Right lobe of liver (tissue), 6 donors: ENCODE results near the gene KIAA0513. TPM values are rescaled to one million over a fixed set of nuclear protein-coding genes. Genes with fewer than 3 reads are reported as not detected.

Source experiments
- ATAC-seq, 4 donors: fragments of 200-7000 bp; cut with Tn5 transposase; one replicate each; pipeline ENCODE4 v1.9.1; 2020; ENCODE audit warnings: mild to moderate bottlenecking in 4 of 4, moderate library complexity in 4 of 4
- DNase-seq, 3 donors: peaks; one replicate each; pipeline ENCODE4 v3.0.0-alpha.2; 2020
- H3K27ac ChIP-seq, 3 donors: fragments of 200-600 bp; one replicate each; pipeline ENCODE4 v1.8.0; 2022
- H3K27me3 ChIP-seq, 2 donors: fragments of 200-600 bp; one replicate each; pipeline ENCODE4 v1.8.0; 2022
- H3K36me3 ChIP-seq, 4 donors: fragments of 200-600 bp; sonication (generic) in 1 of 4; one replicate each; pipeline versions ENCODE4 v1.5.1 to v1.8.0; 2017 to 2022; ENCODE audit warnings: control low read depth in 1 of 4
- H3K4me1 ChIP-seq, 4 donors: fragments of 200-600 bp; sonication (generic) in 1 of 4; one replicate each; pipeline versions ENCODE4 v1.5.1 to v1.8.0; 2017 to 2022; ENCODE audit warnings: control low read depth in 1 of 4
- H3K4me3 ChIP-seq, 3 donors: fragments of 200-600 bp; one replicate each; pipeline ENCODE4 v1.8.0; 2022
- H3K9me3 ChIP-seq, 4 donors: fragments of 200-600 bp; sonication (generic) in 1 of 4; one replicate each; pipeline versions ENCODE4 v1.5.1 to v1.8.0; 2017 to 2022; ENCODE audit warnings: control low read depth in 1 of 4
- POLR2A ChIP-seq: fragments of 450-650 bp; IDR thresholded peaks from one replicate; pipeline ENCODE4 v1.6.1; 2017; ENCODE audit warnings: antibody characterized with exemption, mild to moderate bottlenecking
- WGBS: methylation state at CpG from one replicate; pipeline ENCODE4 v1.1.6; 2018; ENCODE audit warnings: low coverage, low lambda C conversion rate; ENCODE audit not compliant: insufficient coverage; ENCODE audit errors: missing lambda C conversion rate; 5-methylcytosine and 5-hydroxymethylcytosine counted together
- intact Hi-C, 2 donors: fragments of 100-400 bp; cut with DNase I; formaldehyde crosslinking; loops; one replicate each; pipeline versions ENCODE4 v1.11.2 to v1.14.1; 2022
- total RNA-seq, 6 experiments: library from RNA; depleted of rRNA in 2 of 6; stranded (reverse); fragments of >200 nt in 2 of 6; fragmentation: NEBNext Ultra II Directional in 3 of 6; extraction: Animal tissue kit (Norgen Biotek cat#: 25700) in 3 of 6; gene quantifications; one replicate each; pipeline versions ENCODE4 v1.1.0 to v1.2.4, GENCODE V29; 2016 to 2023
- TF ChIP-seq, protein P1 (sequence below), 4 donors: fragments of 200-600 bp in 3 of 4; fragments of 450-650 bp in 1 of 4; IDR thresholded peaks; one replicate each; pipeline versions ENCODE4 v1.5.1 to v1.8.0; 2016 to 2022; ENCODE audit warnings: antibody characterized with exemption in 4 of 4, mild to moderate bottlenecking in 2 of 4
- donor health status: DM: no; HTN: yes; CAD: no.
- donor health status: DM: no; HTN: no; CAD: no.
- donor health status: DM: no; HTN: no; CAD: no.
- donor health status: DM: no; HTN: yes; CAD: no.
- donor health status: DM: no; HTN: yes; CAD: no.

The KIAA0513 gene
- total RNA-seq, 6 experiments from 2014 or later: 2.6 to 7.4 (median 4.7) TPM

DNA sequence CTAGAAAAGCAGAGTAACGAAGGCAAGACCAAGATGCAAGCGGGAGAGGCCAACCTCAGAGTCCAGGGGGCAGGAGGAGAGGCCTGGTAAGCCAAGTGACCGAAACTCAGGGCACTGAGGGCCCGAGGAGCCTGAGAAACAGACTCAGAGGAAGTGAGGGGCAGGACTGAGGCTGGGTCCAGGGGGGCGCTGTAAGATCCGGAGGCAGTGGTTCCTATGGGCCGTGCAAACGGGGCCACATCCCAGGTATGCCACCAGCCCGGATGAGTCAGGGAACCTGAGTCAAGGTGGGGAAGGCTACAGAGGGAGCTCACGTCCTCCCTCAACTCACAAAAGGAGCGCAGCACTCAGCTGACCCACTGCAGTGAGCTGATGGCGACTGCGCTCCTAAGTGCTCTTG lies 24.5 kb upstream of the KIAA0513 start:
- intact Hi-C loops: no loop called here
- no peaks in the 10 kb centered on the region for H3K27me3 ChIP-seq
- H3K9me3 ChIP-seq: no peaks in the 10 kb centered on the region
- H3K36me3 ChIP-seq: no peaks in the 10 kb centered on the region
- WGBS: 97% methylated on average over 8 of the region's 13 CpGs
- TF ChIP-seq, protein P1, sequence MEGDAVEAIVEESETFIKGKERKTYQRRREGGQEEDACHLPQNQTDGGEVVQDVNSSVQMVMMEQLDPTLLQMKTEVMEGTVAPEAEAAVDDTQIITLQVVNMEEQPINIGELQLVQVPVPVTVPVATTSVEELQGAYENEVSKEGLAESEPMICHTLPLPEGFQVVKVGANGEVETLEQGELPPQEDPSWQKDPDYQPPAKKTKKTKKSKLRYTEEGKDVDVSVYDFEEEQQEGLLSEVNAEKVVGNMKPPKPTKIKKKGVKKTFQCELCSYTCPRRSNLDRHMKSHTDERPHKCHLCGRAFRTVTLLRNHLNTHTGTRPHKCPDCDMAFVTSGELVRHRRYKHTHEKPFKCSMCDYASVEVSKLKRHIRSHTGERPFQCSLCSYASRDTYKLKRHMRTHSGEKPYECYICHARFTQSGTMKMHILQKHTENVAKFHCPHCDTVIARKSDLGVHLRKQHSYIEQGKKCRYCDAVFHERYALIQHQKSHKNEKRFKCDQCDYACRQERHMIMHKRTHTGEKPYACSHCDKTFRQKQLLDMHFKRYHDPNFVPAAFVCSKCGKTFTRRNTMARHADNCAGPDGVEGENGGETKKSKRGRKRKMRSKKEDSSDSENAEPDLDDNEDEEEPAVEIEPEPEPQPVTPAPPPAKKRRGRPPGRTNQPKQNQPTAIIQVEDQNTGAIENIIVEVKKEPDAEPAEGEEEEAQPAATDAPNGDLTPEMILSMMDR (IDR thresholded peaks at IDR 0.05): no peak
- TF ChIP-seq POLR2A: no peak
- peak overlapping the region; percentile 71 to 86 (median 83) for H3K27ac ChIP-seq
- no peak for DNase-seq
- ATAC-seq: no peak
- no peak overlapping the region for H3K4me3 ChIP-seq
- H3K4me1 ChIP-seq: peaks cover 0 to 71% (median 28%) of the 10 kb centered on the region in 4 donors

DNA sequence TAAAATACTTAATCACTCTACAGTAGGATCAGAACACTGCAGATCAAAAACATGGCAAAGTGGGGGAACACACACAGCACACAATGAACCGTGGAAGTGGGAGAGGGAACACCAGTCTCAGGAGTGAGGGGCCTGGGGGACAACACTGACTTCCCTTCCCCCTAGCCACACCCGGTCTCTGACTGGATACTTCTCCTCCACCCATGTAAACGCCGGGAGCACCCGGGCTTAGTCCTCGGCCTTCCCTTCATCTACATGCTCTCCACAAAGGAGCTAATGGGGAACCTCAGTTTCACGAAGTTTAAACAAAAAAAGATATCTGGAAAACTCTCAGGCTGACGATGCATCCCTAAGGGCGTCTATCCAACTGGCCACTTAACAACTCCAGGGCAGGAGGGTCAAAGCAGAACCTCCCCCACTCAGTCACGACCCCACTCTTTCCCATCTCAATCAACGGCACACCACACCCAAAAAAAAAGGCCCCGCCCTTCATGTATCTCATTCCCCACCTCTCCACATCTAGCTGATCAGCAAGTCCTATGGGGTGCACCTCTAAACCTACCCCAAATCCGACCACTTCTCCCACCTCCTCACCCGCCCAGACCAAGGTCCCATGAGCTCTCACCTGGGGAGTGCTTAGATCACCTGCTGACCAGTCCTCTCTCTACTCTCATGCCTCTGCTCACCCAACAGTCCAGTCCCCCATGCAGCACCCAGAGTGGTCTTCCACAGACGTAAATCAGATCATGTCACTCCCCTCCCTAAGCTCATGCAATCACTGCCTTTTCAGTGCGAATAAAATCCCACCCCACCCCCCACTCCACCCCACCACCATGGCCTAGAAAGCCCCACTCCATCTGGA lies 23.6 kb upstream of the KIAA0513 start:
- TF ChIP-seq, protein P1 (IDR thresholded peaks at IDR 0.05): no peak
- TF ChIP-seq POLR2A: no peak
- no peaks in the 10 kb centered on the region for H3K36me3 ChIP-seq
- peaks cover 0 to 69% (median 28%) of the 10 kb centered on the region in 4 donors for H3K4me1 ChIP-seq
- DNase-seq: peak in 1 of 3 donors; percentile 15
- H3K9me3 ChIP-seq: no peaks in the 10 kb centered on the region
- H3K27ac ChIP-seq: peak overlapping the region in 1 of 3 donors; percentile 71
- WGBS: 77% methylated on average over 16 of the region's 16 CpGs
- no peaks in the 10 kb centered on the region for H3K27me3 ChIP-seq
- H3K4me3 ChIP-seq: no peak overlapping the region
- intact Hi-C loops: no loop called here
- no peak for ATAC-seq

DNA sequence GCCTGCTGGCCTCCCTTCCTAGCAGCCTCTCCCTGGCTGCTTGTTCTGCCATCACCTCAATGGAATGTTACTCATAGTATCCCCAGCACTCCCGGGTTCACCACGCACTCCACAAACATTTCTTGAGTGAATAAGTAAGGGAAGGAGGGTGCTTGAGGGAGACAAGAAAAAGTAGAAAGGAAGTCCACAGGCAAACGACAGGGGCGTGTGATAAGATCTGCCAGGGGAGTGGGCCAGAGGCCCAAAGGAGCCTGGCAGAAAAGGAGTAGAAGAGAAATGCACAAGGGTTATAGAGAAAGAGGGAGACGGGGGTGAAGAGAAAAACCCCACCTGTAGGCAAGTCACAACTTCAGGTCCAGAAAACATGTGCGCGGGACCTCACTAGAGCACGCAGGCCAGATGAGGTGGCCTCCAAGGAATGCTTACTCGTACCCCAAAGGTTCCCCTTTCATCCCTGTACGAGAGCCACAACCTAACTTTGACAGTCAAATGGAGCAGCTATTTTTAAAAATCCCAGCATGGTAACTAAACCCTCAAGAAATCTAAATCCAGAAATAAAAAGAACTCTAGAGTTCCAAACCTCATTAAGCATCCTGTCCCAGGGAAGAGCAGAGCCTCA lies 22.9 kb upstream of the KIAA0513 start:
- H3K9me3 ChIP-seq: no peaks in the 10 kb centered on the region
- no peak overlapping the region for H3K4me3 ChIP-seq
- no peak overlapping the region for H3K27ac ChIP-seq
- peaks cover 0 to 70% (median 29%) of the 10 kb centered on the region in 4 donors for H3K4me1 ChIP-seq
- no peak for DNase-seq
- ATAC-seq: no peak
- TF ChIP-seq, protein P1 (IDR thresholded peaks at IDR 0.05): no peak
- no peak for TF ChIP-seq POLR2A
- 74% methylated on average over 7 of the region's 10 CpGs for WGBS
- H3K27me3 ChIP-seq: no peaks in the 10 kb centered on the region
- intact Hi-C loops: no loop called here
- no peaks in the 10 kb centered on the region for H3K36me3 ChIP-seq

DNA sequence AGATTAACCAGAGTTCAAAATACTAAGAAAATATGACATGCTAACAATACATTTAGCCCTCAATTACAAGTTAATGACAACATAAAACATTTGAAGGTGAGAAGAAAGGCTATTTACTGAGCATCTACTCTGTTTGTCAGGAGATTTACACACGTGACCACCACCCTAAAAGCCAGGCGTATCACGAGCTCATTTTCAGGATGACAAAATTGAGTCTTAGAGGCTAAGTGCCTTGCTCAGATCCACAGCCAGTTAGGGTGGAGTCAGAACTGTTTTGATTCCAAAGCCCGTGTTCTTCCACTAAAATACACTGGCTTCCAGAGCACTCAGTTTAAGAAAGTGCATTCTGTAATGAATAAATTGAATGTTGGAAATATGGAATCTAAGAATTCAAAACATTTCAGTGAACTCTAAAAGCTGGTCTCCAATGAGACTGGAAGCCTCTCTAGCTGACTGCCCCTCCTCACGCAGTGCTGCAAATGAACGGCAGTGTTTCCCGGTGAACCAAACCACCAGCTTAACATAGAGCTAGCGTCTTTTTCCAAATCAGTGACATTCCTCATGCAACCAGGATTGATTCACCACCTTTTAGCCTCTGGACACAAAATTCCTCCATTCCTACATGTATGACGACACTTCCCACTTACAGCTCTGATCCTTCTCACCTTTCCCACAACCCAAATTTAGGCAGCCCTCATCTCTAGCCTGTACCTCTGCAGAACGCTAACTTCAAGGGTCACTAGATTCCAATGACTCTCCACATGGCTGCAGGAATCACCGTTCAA lies 22.1 kb upstream of the KIAA0513 start:
- Histone ChIP-seq H3K36me3 (no peaks in the 10 kb centered on the region), H3K4me1 (peaks cover 0 to 70% (median 25%) of the 10 kb centered on the region in 4 donors), H3K27me3 (no peaks in the 10 kb centered on the region), H3K9me3 (no peaks in the 10 kb centered on the region), H3K27ac (no peak overlapping the region), H3K4me3 (no peak overlapping the region)
- ATAC-seq (no peak), DNase-seq (no peak)
- intact Hi-C loops: no loop called here
- WGBS: 69% methylated on average over 9 of the region's 11 CpGs
- TF ChIP-seq, protein P1 (IDR thresholded peaks at IDR 0.05): no peak
